Coronary artery (tissue), 2 donors: ENCODE data around the gene ABCC12.

Experiments used
- DNase-seq: peaks from one replicate; pipeline ENCODE4 v3.0.0-alpha.2; 2017; ENCODE audit warnings: low spot score
- H3K27ac ChIP-seq, 2 donors: fragments of 200-600 bp; sonication (generic); one replicate each; pipeline ENCODE4 v1.5.1; 2016 to 2019
- H3K4me3 ChIP-seq: fragments of 200-600 bp; sonication (generic); 2 replicates; pipeline ENCODE4 v1.5.1; 2016; ENCODE audit warnings: mild to moderate bottlenecking, moderate library complexity
- TF ChIP-seq, protein P1 (sequence below): fragments of 200-600 bp; sonication (generic); IDR thresholded peaks from one replicate; pipeline ENCODE4 v1.5.1; 2019; ENCODE audit warnings: antibody characterized with exemption

The ABCC12 gene

DNA sequence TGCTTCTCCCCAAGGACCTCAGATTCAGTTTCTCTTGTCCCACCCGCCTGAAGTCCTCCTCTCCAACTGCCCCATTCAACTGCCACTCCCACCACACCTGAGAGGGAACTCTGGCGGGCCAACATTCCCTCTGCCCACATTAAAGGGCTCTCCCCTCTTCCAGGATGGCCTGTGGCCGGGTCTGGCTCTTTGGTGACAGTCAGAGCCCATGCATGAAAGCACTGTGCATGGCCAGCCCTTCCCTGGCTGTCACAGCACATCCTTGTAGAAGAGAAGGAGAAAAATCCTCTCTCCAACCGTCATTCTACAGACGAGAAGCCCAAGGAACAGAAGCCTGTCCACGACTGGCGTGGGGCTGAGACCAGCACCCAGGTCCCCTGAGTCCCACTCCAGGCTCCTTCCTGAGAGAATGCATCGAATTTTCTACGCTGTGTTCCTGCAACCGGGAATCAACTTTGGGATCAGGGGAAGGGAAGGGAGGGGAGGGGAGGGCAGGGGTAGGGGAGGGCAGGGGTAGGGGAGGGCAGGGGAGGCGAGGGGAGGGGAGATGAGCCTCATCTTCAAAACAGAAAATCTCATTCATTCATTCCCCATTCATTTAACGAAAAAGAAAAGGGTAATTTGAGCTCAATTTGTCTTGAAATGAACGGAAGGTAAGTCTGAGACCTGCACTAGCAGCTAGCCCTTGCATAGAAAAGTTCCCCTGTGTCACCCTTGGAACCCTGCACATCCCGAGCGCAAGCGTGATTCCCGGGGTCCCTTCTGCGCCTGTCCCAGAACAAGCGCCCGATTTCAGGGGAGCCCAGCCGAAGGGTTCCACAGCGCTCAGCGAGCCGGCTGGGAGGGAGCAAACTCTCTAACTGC, at the start of gene ABCC12:
ABCC12 (minus strand) TSS at position 68 of the 864 bp plus-strand sequence. CDS start 9,569 bp downstream, outside the sequence.
- DNase-seq, result no peak
- Histone ChIP-seq H3K4me3 (no peak within 1 kb of the TSS), H3K27ac (no peak within 1 kb of the TSS)
- TF ChIP-seq, protein P1, sequence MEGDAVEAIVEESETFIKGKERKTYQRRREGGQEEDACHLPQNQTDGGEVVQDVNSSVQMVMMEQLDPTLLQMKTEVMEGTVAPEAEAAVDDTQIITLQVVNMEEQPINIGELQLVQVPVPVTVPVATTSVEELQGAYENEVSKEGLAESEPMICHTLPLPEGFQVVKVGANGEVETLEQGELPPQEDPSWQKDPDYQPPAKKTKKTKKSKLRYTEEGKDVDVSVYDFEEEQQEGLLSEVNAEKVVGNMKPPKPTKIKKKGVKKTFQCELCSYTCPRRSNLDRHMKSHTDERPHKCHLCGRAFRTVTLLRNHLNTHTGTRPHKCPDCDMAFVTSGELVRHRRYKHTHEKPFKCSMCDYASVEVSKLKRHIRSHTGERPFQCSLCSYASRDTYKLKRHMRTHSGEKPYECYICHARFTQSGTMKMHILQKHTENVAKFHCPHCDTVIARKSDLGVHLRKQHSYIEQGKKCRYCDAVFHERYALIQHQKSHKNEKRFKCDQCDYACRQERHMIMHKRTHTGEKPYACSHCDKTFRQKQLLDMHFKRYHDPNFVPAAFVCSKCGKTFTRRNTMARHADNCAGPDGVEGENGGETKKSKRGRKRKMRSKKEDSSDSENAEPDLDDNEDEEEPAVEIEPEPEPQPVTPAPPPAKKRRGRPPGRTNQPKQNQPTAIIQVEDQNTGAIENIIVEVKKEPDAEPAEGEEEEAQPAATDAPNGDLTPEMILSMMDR, result no peak

DNA sequence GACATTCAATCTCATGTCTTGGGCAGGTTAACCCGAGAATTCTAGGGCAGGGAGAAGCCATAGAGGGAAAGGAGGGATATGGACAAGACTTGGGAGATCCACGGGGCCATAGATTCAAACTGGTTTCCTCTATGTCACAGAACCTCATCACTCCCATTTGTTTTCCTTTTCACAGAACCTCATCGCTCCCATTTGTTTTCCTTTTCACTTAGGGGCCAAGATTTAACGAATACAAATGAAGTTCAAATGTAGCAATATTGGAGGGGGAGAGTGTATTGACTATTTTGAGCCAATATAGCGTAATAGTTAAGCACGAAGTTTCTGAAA, 49.0 kb upstream of the ABCC12 start:
- no peak overlapping the region for H3K27ac ChIP-seq
- TF ChIP-seq, protein P1, result no peak
- DNase-seq, result no peak
- H3K4me3 ChIP-seq, result no peak overlapping the region

DNA sequence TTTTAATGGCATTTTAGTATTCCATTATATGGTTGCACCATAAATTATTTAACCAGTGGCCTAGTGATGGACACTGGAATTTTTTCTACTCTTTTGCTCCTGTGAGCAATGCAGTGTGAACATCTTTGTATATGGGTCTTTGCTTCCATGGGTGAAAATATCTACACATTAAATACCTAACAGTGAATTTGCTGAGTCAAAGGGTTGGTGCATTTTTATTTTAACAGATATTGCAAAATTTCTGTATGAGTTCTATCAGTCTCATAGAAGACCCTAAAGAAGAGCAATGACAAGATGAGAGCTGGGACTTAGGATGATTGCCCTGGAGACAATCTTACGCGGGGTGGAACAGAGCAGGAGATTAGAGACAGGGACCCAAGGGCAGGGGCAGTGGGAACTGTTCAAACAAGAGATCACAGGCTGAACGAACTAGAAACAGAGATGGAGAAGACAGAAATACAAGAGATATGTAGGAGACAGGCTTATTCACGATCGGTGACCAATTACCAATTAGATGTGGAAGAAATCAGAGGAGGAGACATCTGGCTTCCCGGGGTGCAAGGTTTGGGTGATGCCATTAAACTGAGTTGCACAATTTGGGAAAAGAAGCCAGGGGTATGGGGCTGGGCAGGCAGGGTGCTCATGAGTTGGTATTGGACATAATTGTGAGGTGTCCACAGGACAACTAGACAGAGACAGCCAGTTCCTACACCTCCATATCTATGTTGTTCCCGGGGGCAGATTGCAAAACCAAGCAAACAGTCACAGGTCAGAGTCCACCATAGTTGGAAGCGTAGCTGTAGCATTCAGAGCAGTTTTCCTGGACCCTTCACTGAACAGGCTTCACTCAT, 48.4 kb upstream of the ABCC12 start:
- TF ChIP-seq, protein P1, result no peak
- no peak for DNase-seq
- no peak overlapping the region for H3K27ac ChIP-seq
- no peak overlapping the region for H3K4me3 ChIP-seq

DNA sequence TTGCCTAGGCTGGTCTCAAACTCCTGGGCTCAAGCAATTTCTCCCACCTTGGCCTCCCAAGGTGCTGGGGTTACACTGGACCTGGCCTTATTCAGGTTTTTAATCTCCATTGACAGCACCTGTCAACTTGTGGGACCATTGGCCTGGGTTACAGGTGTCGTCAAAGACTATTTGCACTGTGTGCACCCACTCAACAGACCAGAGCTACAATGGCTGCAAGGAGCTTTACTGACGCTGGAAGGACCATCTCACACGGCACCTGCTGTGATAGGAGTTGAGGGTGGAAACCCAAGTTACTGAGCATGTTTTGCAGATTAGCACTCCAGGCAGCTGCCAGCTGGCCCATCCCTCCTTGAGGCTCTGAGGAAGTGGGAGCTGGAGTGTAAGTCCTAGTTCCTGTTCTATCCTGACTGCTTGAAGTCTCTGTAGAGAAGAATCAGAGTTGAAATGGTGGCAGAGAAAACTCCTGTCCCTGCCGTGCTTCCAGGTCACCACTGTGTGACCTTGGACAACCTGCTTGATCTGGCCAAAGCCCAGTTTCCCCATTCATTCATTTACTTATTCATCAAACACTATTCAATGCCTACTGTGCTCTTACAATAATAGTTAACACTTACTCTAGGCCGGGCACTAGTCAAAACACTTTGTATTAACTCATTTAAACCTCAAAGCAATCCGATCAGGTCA, 45.9 kb upstream of the ABCC12 start:
- TF ChIP-seq, protein P1, result no peak
- no peak overlapping the region for H3K27ac ChIP-seq
- DNase-seq, result no peak
- H3K4me3 ChIP-seq, result no peak overlapping the region

DNA sequence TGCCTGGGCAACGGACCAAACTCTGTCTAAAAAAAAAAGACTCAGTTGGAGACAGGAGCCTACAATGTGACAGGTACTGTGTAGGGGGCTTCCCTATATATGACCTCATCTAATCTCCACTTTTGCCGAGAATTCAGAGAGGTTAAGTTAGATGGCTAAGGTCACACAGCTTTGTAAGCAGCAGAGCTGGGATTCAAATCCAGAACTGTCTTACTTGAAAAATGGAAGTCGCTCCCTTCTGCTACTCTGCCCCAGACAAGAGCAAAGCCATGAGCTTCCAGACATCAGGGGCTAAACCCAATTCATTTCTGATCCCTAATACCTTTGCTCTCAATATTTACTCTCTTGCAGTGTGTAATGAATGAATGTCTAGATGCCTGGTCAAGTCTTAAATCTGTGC, 41.5 kb upstream of the ABCC12 start:
- no peak overlapping the region for H3K27ac ChIP-seq
- TF ChIP-seq, protein P1, result no peak
- no peak overlapping the region for H3K4me3 ChIP-seq
- DNase-seq, result no peak

DNA sequence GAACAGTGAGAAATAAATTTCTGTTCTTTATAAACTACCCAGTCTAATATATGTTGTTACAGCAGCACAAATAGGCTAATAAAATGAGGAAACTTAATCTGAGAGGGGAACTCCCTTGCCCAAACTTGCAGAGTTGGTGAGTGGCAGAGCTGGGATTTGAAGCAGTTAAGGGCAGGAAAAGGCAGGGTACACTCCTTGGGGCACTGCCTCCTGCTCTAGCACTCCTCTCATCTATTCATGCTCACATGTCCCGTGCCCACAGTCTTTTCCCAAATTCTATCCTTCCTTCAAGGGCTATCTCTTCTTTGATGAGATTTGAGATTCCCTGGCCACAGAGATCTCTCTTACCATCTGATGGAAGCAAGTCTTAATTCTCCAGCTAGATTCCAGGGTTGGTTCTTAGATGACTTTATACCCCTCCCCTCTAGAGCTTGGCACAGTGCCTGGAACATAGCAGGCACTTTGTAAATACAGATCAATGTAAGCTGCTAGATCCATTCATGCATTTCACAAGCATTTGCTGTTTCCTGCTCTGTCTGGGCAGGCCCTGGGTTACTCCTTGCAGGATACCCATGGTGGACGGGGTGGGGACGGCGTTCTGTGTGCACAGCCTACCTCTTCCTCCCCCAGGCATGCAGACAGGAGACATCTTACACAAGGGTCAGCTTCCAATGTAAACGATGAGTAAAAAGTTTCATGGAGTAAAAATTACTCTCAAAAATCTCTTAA, 39.2 kb upstream of the ABCC12 start:
- H3K27ac ChIP-seq, result no peak overlapping the region
- no peak for DNase-seq
- TF ChIP-seq, protein P1, result no peak
- H3K4me3 ChIP-seq, result no peak overlapping the region
